DMS114 treated with DMSO at 0.1 percent for 48 hours (cell line): ENCODE data around the gene LEP.
"Not testable (repeated sequence)": the region's sequence is repeated elsewhere in the genome, so short reads cannot be mapped to it uniquely, and the experiment has no call there.

Experiments used
- DNase-seq: peaks from one replicate; lab custom pipeline; 2025; ENCODE audit not compliant: unreplicated experiment; lab: John Stamatoyannopoulos, UW

Gene LEP

DNA sequence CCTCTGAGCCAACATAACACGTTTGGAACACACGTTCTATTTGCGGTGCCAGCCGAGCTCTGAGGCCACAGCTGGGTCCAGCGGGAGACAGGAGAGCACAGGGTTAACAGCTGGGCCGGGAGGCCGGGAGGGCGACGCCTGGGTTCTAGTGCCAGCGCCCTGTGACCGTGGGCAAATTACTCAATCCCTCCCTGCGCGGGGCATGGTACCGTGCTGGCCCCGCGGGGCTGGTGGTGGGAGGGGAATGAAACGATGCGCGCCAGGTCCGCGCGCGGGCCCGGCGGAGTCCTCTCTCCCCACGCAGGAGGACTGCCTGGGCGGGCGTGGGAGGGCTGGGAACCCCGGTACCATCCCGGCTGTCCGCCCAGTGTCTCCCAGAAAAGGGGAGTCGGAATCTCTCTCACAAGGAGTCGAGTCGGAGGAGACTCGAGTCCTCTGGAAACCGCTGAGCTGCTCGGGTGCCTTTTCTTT lies 30.4 kb downstream of the LEP start:
- DNase-seq = no peak

DNA sequence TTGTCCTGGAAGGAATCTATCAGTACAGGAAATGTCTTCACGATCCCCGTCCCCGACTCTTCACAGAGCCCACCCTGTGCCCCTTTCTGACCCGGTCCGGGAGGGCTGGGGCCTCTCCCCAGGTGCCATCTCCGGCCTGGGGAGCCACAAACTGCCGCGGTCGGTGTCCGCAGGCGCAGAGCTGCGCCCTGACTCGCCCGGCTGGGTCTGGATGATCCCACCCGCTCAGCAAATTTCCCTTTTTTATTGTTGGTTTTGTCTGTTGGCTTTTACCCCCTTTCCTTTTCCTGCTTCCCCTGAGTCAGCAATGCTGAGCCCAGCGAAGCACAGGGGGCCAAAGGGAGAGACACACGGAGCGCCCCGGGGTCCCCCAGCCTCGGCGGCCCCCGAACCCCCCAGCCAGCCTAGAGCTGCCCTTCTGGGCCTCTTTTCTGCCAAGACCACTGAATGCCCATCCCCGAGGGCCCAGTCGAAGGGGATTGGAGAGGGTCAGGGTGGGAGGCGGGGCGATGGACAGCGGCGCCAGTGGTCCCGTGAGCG lies 30.9 kb downstream of the LEP start:
- DNase-seq = no peak

DNA sequence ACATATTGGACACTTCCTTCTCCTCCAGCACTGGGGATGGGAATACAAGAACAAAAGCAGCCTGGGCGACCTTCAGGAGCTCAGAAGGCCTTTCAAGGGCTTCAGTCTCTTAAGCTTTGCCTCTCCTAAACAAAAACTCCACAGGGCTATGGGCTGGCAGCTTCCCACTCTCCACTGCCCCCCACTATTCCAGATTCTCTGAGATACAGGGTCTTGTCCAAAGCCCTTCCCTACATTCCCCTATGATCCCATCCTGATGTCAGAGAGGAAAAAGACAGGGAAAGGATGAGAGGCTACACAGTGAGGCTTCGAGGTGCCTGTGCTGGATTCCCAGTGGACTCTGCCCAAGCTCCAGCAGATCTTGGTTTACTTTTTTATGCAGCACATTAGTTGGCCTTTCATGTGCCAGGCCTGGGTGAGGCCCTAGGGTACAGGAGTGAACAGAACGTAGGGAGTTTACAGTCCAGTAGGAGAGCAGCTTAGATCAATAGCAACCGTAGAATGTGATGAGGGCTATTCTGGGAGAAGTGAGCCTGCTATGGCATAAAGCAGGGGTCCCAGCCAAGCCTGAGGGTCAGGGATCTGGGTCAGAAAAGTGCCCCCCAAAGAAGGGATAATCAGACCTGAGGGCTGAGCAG lies 33.3 kb downstream of the LEP start:
- no peak for DNase-seq

DNA sequence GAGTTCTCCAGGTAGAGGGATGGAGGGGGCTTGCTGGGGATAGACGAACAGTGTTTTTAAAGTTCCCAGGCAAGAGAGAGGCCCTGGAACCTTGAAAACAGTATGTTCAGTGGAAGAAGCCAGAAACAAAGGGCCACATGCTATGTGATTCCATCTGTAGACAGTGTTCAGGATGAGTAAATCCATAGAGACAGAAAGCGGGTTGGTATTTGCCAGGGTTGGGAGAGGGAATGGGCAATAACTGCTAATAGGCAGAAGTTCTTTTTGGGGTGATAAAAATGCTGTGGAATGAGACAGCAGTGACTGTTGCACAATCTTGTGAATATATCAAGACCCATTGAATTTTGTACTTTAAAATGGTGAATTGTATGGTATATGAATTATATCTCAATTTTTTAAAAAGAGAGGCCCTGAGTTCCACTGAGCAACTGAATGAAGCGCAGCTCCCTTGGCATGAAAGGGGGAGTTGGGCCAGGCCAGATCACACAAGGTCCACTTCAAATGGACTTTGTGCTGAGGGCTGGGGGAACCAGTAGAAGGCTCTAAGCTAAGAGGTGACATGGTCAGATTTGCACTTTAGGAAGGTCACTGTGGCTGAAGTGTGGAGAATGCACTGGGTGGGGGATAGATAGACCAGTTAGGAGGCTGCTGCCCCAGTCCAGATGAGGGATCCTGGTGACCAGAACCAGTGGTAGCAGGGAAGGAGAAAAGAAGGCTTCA lies 34.0 kb downstream of the LEP start:
- DNase-seq = no peak

DNA sequence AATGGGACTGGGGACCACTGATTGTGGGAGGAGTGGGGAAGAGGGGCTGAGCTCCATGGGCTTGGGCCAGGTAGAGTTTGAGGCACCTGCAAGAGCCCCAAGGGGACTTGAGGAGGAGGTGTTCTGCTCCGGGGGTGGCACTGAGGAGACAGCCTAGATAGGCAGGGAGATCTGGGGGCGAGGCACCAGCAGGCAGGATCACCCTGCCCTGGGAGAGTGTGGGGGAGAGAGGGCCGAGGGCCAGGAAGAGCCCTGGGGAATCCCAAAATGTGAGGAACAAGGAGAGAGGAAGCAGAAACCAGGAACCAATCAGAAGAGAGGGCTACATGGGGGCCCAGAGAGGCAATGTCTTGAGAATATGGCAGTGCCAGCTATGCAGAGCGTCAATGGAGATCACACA lies 34.6 kb downstream of the LEP start:
- DNase-seq = no peak

DNA sequence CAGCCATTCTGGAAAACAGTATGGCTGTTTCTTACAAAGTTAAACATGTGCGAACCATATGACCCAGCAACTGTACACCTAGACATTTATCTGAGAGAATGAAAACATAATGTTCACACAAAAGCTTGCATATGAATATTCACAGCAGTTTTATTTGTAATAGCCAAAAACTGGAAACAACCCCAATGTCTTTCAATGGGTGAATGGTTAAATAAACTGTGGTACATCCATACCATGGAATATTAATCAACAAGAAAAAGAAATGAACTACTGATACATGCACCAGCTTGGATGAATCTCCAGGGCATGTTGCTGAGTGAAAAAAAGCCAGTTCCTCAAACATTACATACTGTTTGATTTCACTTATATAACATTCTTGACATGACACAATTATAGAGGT lies 37.3 kb downstream of the LEP start:
- no peak for DNase-seq

DNA sequence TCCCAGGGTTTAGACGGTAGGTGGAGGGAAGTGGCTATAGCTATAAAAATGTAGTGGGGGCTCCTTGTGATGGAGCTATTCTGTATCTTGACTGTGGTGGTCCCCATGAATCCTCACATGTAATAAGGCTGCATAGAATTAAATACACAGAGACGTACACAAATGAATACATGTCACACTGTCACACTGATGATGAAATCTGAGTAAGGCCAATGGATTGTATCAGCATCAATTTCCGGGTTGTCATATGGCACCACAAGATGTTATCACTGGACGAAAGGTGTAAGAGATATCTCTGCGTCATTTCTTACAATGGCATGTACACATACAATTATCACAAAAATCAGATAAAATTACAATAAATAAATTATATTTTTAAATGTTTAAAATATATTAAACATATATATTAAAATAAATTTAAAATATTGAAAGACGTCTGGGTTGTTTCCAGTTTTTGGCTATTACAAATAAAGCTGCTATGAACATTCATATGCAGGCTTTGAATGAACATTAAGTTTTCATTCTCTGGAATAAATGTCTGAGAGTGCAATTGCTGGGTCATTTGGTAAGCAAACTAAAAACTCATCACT lies 38.1 kb downstream of the LEP start:
- no peak for DNase-seq

DNA sequence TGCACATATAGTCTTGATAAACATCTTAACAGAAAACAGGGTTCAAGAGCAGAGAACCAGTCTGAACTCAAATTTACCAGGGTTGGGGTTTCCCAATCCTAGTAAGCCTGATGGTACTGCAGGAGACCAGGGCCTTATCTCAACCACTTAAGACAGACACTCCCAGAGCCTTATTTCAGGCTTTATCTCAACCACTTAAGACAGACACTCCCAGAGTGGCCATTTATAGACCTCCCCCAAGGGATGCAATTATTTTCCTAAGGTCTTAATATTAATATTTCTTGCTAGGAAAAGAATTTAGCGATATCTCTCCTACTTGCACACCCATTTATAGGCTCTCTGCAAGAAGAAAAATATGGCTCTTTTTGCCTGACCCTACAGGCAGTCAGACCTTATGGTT lies 39.4 kb downstream of the LEP start:
- DNase-seq = not testable (repeated sequence)

DNA sequence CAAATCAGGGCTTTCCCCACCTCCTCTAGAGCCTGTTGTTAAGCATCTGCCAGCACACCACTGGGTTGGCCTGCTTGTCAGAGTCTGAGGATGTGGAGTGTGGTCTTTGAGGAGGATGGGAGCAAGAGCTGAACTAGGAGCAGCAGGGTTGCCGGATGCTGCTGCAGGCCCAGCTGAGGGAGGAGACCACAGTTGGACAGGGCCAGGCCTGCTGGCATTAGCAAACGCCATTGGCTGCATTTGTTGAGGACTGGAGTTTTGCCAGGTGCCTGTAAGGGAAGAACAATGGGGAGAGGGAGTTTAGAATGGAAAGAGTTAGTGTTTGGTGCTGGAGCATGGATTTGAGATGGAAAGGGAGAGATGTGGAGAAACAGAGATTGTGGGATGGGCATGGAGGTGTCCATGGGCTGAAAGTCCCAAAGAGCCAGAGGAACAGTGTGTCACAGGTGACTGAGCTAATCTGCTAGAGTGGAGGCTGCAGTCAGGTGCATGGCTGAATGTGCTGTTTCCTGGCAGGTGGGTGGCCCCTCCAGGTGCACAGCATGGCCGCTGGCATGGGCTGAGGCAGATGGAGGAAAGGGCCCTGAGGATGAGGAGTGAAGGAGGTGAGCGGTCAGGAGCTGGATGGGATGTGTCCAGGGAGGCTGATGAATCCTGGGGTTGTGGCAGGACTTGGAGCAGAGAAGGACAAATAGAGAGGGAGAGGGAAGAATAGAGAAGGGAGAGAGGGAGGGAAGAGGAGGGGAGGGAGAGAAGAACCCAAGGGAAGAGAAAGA lies 40.7 kb downstream of the LEP start:
- no peak for DNase-seq

DNA sequence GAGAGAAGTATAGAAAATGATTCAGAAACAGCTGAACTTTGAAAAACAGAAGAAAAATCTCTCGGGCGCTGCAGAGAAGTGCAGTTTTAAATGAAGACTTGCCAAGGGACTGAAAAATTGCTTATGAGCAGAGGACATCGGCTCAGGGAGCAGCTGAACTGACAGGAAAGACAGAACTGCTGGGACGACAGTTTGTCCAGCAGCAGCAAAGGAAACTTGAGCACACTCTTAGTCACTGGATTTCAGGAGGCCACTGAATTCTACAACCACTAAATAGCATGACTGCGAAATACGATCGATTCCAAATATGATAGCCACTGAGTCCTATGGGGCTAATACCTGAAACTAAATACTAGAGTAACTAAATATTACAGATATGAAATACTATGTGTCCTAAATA lies 43.0 kb downstream of the LEP start:
- DNase-seq = no peak

DNA sequence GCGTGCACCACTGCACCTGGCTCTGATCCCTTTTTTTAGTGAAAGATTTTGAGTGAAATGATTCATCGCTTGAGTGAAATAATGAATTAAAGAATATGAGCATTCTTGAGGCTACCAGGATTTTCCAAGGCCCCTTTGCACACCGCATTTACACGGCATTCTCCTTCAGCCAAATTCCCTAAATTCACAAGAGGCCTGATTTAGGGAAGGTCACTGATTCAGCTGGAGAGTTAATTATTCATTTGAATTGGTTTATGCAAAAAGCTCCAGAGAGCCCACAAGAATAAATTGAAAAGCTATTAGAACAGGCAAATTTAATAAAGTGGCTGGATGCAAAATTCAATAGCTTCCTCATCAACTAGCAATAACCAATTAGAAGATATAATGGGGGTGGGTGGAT lies 46.5 kb downstream of the LEP start:
- no peak for DNase-seq

DNA sequence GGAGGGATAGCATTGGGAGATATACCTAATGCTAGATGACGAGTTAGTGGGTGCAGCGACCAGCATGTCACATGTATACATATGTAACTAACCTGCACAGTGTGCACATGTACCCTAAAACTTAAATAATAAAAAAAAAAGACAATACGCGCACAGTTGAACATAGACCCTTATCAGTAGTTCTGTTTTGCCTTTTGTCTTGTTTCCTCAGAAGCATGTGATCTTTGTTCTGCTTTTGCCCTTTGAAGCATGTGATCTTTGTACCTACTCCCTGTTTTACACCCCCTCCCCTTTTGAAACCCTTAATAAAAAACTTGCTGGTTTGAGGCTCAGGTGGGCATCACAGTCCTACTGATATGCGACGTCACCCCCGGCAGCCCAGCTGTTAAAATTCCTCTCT lies 56.9 kb downstream of the LEP start:
- DNase-seq = not testable (repeated sequence)

DNA sequence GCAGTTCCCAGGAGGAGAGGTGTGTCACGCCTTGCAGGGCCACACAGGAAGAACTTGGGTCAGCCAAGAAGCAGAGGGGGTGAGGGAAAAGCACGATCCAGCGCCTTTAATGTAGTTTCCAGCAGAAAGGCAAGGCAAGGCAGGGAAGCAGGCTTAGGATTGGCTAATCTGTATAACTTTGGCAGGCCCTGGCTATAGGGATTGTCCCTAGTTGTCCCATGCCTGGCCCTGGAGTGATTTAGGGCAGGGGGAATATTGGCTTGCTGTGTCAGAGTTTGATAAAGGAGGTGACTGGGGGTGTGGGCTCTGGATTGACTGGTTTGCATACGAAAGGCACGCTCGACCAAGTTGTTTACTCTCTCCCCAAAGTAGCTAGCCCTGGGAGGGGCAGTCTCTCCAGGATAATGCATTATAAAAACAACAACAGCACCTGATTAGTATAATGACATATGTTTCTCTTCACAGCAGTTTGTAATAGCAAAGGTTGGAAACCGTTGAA lies 58.1 kb downstream of the LEP start:
- DNase-seq = no peak

DNA sequence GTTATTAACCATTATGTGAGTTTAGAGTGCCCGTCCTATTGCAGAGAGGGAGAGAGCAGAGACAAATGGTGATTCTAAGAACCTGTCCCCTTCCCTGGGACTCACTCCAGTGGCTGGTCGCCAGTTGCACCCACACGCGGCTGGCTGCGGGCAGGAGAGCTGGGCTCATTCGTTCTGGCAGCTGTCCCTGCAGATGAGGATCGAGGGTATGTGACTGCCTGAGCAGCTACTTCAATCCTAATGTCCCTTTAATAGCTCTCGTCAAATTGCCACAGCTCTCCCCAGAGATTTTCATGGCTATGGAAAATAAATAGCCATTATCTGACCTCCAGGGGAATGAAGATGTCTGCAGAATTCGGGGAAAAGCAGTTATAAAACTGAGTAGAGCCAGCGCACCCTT lies 61.1 kb downstream of the LEP start:
- no peak for DNase-seq

DNA sequence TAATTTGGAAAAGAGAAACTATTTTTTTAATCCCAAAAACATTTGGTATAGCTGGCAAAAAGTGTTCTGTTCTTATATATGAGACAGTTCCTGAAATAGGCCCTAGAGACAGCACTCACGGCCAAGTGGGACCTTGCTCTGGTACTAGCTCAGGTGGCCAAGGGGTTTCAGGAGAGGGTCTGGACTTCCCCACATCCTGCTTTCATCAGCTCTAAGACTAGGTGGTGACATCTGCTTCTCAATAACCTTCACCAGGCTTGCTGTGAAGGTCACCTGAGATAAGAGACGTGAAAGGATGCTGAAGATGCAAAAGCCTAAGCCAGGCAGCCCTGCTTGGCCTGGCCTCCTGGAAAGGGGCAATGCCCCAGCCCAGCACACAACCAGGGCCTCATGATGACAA lies 62.1 kb downstream of the LEP start:
- DNase-seq = no peak

DNA sequence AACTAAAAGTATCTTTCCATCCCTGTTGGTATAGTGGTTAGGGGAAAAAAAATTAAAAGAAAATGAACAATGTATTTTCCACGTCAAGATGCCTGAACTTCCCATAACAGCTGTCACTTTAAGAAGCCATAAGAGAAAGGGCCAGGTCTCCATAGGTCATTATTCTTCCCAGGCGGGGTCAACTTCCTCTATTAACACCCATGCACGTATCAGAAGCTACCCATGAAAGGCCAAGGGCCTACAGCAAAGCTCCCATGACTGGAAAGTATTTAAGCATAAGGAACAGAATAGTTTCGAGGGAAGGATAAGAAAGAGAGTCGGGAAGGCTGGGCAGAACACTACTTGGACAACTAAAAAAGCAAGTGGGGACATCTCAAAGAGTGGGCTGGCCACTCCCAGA lies 62.6 kb downstream of the LEP start:
- DNase-seq = no peak

DNA sequence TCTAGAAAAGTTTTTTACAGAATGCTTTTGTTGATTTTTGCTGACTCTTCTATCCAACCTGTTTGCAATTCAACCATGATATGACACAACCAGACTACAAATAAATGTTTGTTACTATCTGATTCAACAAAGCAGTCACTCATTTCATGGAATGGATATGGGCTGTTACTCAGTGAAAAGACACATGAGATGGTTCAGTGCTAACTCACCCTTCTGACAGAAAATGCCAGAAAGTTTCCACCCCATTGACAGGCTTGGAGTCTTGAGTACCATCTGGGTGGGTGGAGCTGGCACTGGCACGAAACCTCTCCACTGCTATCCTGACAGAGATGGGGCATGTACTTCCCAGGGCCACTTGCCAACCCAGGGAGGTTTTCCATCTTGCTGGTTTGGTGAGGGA lies 63.1 kb downstream of the LEP start:
- no peak for DNase-seq

DNA sequence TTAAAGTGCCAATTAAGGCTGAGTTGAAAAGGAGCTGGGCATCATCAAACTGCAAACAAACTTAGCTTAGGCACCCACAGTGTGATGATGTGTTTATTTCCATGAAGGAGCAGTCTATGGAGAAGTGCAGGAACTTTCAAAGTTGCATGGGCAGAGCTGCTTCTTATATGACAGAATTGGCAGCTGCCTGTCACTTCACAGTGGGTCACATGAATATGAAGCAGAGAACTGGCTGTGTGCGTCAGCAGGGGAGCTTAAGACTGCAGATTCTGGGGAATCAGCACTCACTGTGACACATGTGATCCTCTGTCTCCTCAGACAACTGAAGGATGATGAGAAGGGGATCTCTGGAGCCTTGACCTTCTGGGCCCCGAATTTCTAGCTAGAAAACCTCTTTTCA lies 66.0 kb downstream of the LEP start:
- no peak for DNase-seq
